Epithelial cell of prostate (primary cell): ENCODE data around the gene NIPAL3.

ENCODE experiments used
- DNase-seq: peaks from one replicate; pipeline ENCODE4 v3.0.0-alpha.2; 2011; ENCODE audit warnings: low read depth, low spot score
- H3K27ac ChIP-seq: fragments of 450-650 bp; 2 replicates; pipeline ENCODE4 v1.5.1; 2017; ENCODE audit warnings: mild to moderate bottlenecking

Gene NIPAL3

GRCh38 chr1:24451746-24452145, 36.1 kb downstream of the NIPAL3 start:
- no peak overlapping the region for H3K27ac ChIP-seq
- DNase-seq = no peak

GRCh38 chr1:24452922-24453485, 37.4 kb downstream of the NIPAL3 start:
- H3K27ac ChIP-seq = no peak overlapping the region
- DNase-seq = no peak

GRCh38 chr1:24454673-24455072, 39.1 kb downstream of the NIPAL3 start:
- no peak for DNase-seq
- H3K27ac ChIP-seq = no peak overlapping the region

- DNase-seq = no peak
- no peak overlapping the region for H3K27ac ChIP-seq
These were observed 39.7 kb downstream of the NIPAL3 start for GRCh38 chr1:24455272-24455671.

- no peak overlapping the region for H3K27ac ChIP-seq
- no peak for DNase-seq
These were observed 42.3 kb downstream of the NIPAL3 start for GRCh38 chr1:24457866-24458265.

DNA sequence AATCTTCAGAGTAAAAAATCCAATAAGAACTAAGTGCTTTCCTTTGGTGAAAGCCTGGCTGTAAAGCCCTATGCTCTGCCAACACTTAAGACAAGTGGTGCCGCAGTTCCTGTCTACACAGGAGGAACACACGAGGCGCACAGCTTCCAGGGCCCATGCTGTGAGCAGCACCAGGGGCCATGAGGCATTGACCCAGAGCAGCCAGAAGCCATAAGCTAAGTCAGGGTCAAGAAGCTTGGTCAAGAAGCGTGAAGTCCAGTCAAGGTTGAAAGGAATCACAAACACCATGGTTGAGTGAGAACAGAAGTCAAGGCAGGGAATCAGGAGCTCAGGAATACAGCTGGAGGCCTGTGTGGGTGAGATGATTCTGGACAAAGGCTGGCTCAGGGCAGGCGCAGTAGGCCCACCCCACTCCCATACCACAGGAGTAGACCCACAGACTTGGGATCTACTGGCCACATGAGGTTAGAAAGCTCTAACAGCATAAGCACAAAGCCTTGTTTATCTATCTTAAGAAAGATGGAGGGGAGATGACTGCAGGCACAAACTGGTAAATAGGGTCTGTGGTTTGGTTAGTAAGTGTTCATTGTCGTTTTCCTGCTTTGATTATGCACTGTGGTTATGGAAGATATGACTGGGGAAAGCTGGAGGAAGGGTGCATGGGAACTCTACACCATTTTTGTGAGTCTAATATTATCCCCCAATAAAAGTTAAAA, 44.1 kb downstream of the NIPAL3 start:
- H3K27ac ChIP-seq = no peak overlapping the region
- DNase-seq = no peak

GRCh38 chr1:24462128-24462527, 46.5 kb downstream of the NIPAL3 start:
- H3K27ac ChIP-seq = peak overlapping the region; percentile 35
- peak; percentile 26 for DNase-seq

DNA sequence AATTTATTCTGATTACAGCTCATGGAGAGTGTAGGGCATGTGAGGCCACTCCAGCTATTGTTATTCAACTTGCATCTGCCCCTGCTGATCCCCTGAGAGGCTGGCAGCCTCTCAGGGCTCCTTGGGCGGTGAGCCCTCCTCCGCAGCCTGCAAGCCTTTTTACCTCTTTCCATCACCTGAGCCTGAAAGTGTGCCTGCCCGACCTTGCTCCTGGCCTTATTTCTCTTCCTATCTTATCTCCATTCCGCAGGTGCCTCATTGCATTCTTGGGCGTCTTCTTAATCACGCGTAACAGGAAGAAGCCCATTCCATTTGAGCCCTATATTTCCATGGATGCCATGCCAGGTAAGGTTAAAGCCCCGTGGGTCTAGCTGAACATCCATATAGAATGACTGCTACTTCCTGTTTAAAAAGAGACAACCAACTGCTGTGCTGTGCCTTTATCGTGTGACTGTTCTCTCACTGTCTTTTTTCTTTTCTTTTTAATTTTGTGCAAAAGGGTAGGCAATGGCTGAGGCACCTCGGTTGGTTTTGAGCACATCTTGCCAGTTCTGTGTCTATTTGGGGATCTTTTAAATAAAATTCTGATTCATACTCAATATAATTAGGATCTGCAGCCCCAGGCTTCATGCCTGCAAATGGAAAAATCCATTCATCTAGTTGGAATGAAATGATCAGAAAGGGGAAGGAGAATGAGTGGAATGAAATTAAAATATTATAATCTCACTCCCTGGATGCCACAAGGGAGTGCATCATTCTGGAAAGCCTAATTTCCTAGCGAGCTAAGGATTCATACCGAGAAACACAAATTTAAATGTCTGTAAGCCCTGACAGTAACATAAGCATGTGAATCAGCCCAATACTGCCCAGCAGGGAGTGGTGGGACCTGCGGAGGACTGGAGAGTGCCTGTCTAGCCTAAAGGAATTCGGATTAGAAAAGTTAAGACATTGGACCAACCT, 48.5 kb downstream of the NIPAL3 start:
- no peak overlapping the region for H3K27ac ChIP-seq
- no peak for DNase-seq

- H3K27ac ChIP-seq = no peak overlapping the region
- DNase-seq = no peak
These were observed 49.5 kb downstream of the NIPAL3 start for GRCh38 chr1:24465099-24465498.

- no peak for DNase-seq
- H3K27ac ChIP-seq = no peak overlapping the region
These were observed 50.0 kb downstream of the NIPAL3 start for GRCh38 chr1:24465638-24466037.

- H3K27ac ChIP-seq = no peak overlapping the region
- DNase-seq = no peak
These were observed 53.2 kb downstream of the NIPAL3 start for GRCh38 chr1:24468685-24469316.

DNA sequence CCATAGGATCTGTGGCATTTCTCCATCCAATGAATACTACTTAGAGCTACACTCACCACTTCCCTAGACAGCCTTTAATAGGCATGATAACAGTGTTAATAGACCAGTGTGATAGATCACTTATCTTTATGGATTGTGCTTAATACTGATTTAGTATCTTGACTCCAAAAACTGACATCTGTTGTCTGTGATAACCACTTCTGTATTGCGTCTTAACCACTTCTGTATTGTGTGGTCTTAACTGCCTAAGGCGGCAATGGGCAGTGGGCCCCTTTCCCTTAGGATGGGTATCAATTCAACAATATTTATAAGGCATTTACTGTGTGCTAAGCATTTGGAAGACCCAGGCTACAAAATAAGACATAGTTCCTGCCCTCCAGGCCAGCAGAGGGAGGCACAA, 55.0 kb downstream of the NIPAL3 start:
- no peak for DNase-seq
- no peak overlapping the region for H3K27ac ChIP-seq

GRCh38 chr1:24472527-24473251, 57.1 kb downstream of the NIPAL3 start:
- no peak overlapping the region for H3K27ac ChIP-seq
- no peak for DNase-seq

GRCh38 chr1:24474193-24474592, 58.6 kb downstream of the NIPAL3 start:
- H3K27ac ChIP-seq = no peak overlapping the region
- DNase-seq = no peak

GRCh38 chr1:24475700-24476099, 60.1 kb downstream of the NIPAL3 start:
- DNase-seq = no peak
- H3K27ac ChIP-seq = no peak overlapping the region

GRCh38 chr1:24476571-24476970, 61.0 kb downstream of the NIPAL3 start:
- no peak for DNase-seq
- no peak overlapping the region for H3K27ac ChIP-seq

GRCh38 chr1:24477309-24477708, 61.7 kb downstream of the NIPAL3 start:
- no peak for DNase-seq
- no peak overlapping the region for H3K27ac ChIP-seq

- no peak for DNase-seq
- no peak overlapping the region for H3K27ac ChIP-seq
These were observed 65.5 kb downstream of the NIPAL3 start for GRCh38 chr1:24481101-24481500.

DNA sequence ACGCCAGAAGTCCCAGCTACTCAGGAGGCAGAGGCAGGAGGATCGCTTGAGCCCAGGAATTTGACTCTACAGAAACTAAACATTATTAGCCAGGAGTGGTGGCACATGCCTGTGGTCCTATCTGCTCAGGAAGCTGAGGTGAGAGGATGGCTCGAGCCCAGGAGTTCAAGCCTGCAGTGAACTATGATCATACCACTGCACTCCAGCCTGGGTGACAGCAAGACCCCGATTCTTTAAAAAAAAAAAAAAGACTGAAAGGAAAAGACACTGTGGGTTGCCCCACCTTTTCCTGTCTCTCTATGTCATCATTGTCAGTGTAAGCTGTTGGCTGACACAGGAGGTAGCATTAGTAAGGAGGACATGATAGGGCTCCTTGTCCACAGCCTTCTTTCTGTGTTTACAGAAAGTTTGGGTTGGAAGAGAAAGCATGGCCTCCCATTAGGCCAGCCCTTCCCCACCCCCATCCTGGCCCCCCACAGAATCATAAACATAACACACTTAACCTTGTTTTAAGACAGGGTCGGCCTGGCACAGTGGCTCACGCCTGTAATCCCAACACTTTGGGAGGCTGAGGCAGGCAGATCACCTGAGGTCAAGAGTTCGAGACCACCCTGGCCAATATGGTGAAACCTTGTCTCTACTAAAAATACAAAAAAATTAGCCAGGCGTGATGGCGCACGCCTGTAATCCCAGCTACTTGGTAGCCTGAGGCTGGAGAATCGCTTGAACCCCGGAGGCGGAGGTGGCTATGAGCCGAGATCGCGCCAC, 66.4 kb downstream of the NIPAL3 start:
- peak overlapping the region; percentile 33 for H3K27ac ChIP-seq
- no peak for DNase-seq
